CD4-positive, alpha-beta T cell (primary cell): Measurements from ENCODE around the gene TOGARAM2. TPM values are rescaled to one million over a fixed set of nuclear protein-coding genes. Genes with fewer than 3 reads are reported as not detected.

ENCODE experiments used
- ATAC-seq: fragments of 200-7000 bp; cut with Tn5 transposase; one replicate; pipeline ENCODE4 v1.10.0; 2022; ENCODE audit warnings: mild to moderate bottlenecking; ENCODE audit not compliant: poor library complexity
- CTCF ChIA-PET: fragments of 350-600 bp; sonication (Branson Sonifier 250); formaldehyde crosslinking; loops from one replicate; lab custom pipeline; 2021; ENCODE audit warnings: antibody characterized with exemption, inconsistent platforms; lab: Charles Lee
- POLR2A ChIA-PET: fragments of 350-600 bp; sonication (Branson Sonifier 250); formaldehyde crosslinking; loops from one replicate; lab custom pipeline; 2021; ENCODE audit warnings: antibody characterized with exemption, inconsistent platforms; lab: Charles Lee
- DNase-seq, 14 experiments: peaks; one replicate each; pipeline ENCODE4 v3.0.0-alpha.2; 2013 to 2020; ENCODE audit warnings: mixed read lengths in 2 of 14
- H3K27ac ChIP-seq, 2 donors: one replicate each; pipeline versions ENCODE4 v1.5.1 to v1.7.0; 2013; ENCODE audit warnings: low read length in 2 of 2, low read depth in 1 of 2, mild to moderate bottlenecking in 1 of 2
- H3K27me3 ChIP-seq, 2 experiments: 1 replicate in 1 of 2; 2 replicates in 1 of 2; pipeline versions ENCODE4 v1.6.1 to v1.7.0; 2013; ENCODE audit warnings: low read length in 2 of 2, control low read depth in 1 of 2, mild to moderate bottlenecking in 1 of 2, moderate library complexity in 1 of 2; ENCODE audit not compliant: insufficient read depth in 2 of 2, control insufficient read depth in 1 of 2
- H3K36me3 ChIP-seq: one replicate; pipeline ENCODE4 v1.6.1; 2013; ENCODE audit warnings: low read length, control low read depth; ENCODE audit not compliant: insufficient read depth
- H3K4me1 ChIP-seq: one replicate; pipeline ENCODE4 v1.6.1; 2013; ENCODE audit warnings: low read length, control low read depth; ENCODE audit not compliant: insufficient read depth
- H3K4me3 ChIP-seq: one replicate; pipeline ENCODE4 v1.5.1; 2013; ENCODE audit warnings: mild to moderate bottlenecking, low read length, moderate library complexity
- H3K9me3 ChIP-seq, 2 experiments: 1 replicate in 1 of 2; 2 replicates in 1 of 2; pipeline versions ENCODE4 v1.6.1 to v1.7.0; 2013; ENCODE audit warnings: low read length in 2 of 2, mild to moderate bottlenecking in 2 of 2, control low read depth in 1 of 2, moderate library complexity in 1 of 2; ENCODE audit not compliant: control insufficient read depth in 1 of 2, insufficient read depth in 1 of 2
- H3K27ac Mint-ChIP-seq: one replicate; pipeline ENCODE4 v1.8.0; 2020; ENCODE audit warnings: mixed read lengths
- H3K27me3 Mint-ChIP-seq: one replicate; pipeline ENCODE4 v1.8.0; 2021; ENCODE audit warnings: mixed read lengths
- H3K36me3 Mint-ChIP-seq: one replicate; pipeline ENCODE4 v1.8.0; 2021; ENCODE audit warnings: low read depth, mixed read lengths
- H3K4me1 Mint-ChIP-seq: one replicate; pipeline ENCODE4 v1.8.0; 2021; ENCODE audit warnings: low read depth, mixed read lengths
- H3K4me3 Mint-ChIP-seq: one replicate; pipeline ENCODE4 v1.8.0; 2020; ENCODE audit warnings: mild to moderate bottlenecking, mixed read lengths
- H3K9me3 Mint-ChIP-seq: one replicate; pipeline ENCODE4 v1.8.0; 2020; ENCODE audit warnings: mixed read lengths
- intact Hi-C, 2 experiments: fragments of 100-400 bp; cut with DNase I in 1 of 2; cut with micrococcal nuclease in 1 of 2; formaldehyde crosslinking; loops; one replicate each; pipeline versions ENCODE4 v1.15.1 to v1.9.0; 2023 to 2025; cut with DNase I, micrococcal nuclease
- total RNA-seq, 174 experiments: library from RNA in 2 of 174; stranded (reverse) in 2 of 174; gene quantifications; one replicate each; pipeline ENCODE4 v1.2.3 and lab custom pipeline; 2021 to 2026
- TF ChIP-seq, protein P1 (sequence below): fragments of 200-600 bp; IDR thresholded peaks from one replicate; pipeline ENCODE4 v1.8.0; 2022; ENCODE audit warnings: antibody characterized with exemption, mild to moderate bottlenecking

Gene TOGARAM2
- total RNA-seq, 2 experiments from 2014 or later: 2.0 to 2.3 TPM

- Histone ChIP-seq H3K27ac (no peak overlapping the region), H3K4me1 (no peaks in the 10 kb centered on the region), H3K9me3 (no peaks in the 10 kb centered on the region), H3K27me3 (no peaks in the 10 kb centered on the region), H3K36me3 (no peaks in the 10 kb centered on the region), H3K4me3 (no peak overlapping the region)
- Mint-ChIP-seq H3K27ac (no peak overlapping the region), H3K9me3 (no peaks in the 10 kb centered on the region), H3K27me3 (no peaks in the 10 kb centered on the region), H3K4me1 (no peaks in the 10 kb centered on the region), H3K4me3 (no peak overlapping the region), H3K36me3 (no peaks in the 10 kb centered on the region)
- POLR2A ChIA-PET: no interaction called here
- intact Hi-C loops: no loop called here
- TF ChIP-seq, protein P1, sequence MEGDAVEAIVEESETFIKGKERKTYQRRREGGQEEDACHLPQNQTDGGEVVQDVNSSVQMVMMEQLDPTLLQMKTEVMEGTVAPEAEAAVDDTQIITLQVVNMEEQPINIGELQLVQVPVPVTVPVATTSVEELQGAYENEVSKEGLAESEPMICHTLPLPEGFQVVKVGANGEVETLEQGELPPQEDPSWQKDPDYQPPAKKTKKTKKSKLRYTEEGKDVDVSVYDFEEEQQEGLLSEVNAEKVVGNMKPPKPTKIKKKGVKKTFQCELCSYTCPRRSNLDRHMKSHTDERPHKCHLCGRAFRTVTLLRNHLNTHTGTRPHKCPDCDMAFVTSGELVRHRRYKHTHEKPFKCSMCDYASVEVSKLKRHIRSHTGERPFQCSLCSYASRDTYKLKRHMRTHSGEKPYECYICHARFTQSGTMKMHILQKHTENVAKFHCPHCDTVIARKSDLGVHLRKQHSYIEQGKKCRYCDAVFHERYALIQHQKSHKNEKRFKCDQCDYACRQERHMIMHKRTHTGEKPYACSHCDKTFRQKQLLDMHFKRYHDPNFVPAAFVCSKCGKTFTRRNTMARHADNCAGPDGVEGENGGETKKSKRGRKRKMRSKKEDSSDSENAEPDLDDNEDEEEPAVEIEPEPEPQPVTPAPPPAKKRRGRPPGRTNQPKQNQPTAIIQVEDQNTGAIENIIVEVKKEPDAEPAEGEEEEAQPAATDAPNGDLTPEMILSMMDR: no peak
- ATAC-seq (no peak), DNase-seq (no peak)
- CTCF ChIA-PET: no interaction called here
Measured at GRCh38 chr2:28982381-28982950, 1.4 kb downstream of the TOGARAM2 start.

- no peak for ATAC-seq
- H3K27me3 ChIP-seq: no peaks in the 10 kb centered on the region
- H3K4me1 Mint-ChIP-seq: no peaks in the 10 kb centered on the region
- H3K36me3 Mint-ChIP-seq: no peaks in the 10 kb centered on the region
- H3K27me3 Mint-ChIP-seq: no peaks in the 10 kb centered on the region
- no peak overlapping the region for H3K27ac Mint-ChIP-seq
- no peak overlapping the region for H3K27ac ChIP-seq
- TF ChIP-seq, protein P1: no peak
- ChIA-PET POLR2A (no interaction called here), CTCF (no interaction called here)
- no peaks in the 10 kb centered on the region for H3K36me3 ChIP-seq
- H3K4me3 Mint-ChIP-seq: no peak overlapping the region
- H3K9me3 Mint-ChIP-seq: no peaks in the 10 kb centered on the region
- no peak for DNase-seq
- intact Hi-C loops: no loop called here
- H3K4me3 ChIP-seq: no peak overlapping the region
- no peaks in the 10 kb centered on the region for H3K4me1 ChIP-seq
- no peaks in the 10 kb centered on the region for H3K9me3 ChIP-seq
Measured at GRCh38 chr2:28986429-28986828, 5.3 kb downstream of the TOGARAM2 start.

DNA sequence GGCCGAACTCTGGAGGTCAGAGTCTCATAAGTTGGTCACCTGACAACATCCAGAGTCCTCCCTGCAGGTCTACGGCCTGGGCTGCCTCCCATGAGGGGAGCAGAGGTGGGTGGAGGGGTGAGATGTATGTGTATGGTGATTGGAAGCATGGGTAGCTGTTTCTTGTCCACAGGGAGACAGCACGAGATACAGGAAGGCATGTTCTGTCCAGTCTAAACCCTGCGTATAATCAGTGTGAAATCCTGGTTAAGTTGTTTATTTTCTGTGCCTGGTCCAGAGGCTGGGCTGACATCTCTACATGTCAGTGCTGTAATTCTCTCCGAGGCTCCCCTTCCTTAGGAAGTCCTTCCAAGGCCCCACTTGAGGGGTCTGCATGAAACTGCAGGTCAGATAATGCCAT, 8.9 kb downstream of the TOGARAM2 start:
- Mint-ChIP-seq H3K4me1 (no peaks in the 10 kb centered on the region), H3K4me3 (no peak overlapping the region), H3K27ac (no peak overlapping the region), H3K9me3 (no peaks in the 10 kb centered on the region), H3K27me3 (no peaks in the 10 kb centered on the region), H3K36me3 (no peaks in the 10 kb centered on the region)
- intact Hi-C loops: no loop called here
- Histone ChIP-seq H3K27me3 (no peaks in the 10 kb centered on the region), H3K36me3 (no peaks in the 10 kb centered on the region), H3K27ac (no peak overlapping the region), H3K4me3 (no peak overlapping the region), H3K9me3 (no peaks in the 10 kb centered on the region), H3K4me1 (no peaks in the 10 kb centered on the region)
- TF ChIP-seq, protein P1: no peak
- ChIA-PET CTCF (no interaction called here), POLR2A (no interaction called here)
- ATAC-seq (no peak), DNase-seq (no peak)
